GM23338 (cell line): Measurements from ENCODE around the gene MCU. TPM values are rescaled to one million over a fixed set of nuclear protein-coding genes. Genes with fewer than 3 reads are reported as not detected.
A peak's percentile ranks its signal among the peaks of the same experiment; 100 is the strongest.

Experiments used
- ATAC-seq: fragments of 200-7000 bp; cut with Tn5 transposase; 3 replicates; pipeline ENCODE4 v1.9.1; 2020
- DNase-seq: peaks from one replicate; pipeline ENCODE4 v3.0.0-alpha.2; 2015; ENCODE audit warnings: low spot score
- H2AFZ ChIP-seq: fragments of 200-600 bp; sonication (generic); 2 replicates; pipeline ENCODE4 v1.8.0; 2016; ENCODE audit warnings: antibody characterized with exemption, mild to moderate bottlenecking, moderate library complexity
- H3F3A ChIP-seq: fragments of 200-600 bp; sonication (generic); replicated peaks from 2 replicates; pipeline ENCODE4 v1.8.0; 2017; ENCODE audit warnings: antibody characterized with exemption, mixed run types, low read depth
- H3K27ac ChIP-seq: fragments of 200-600 bp; sonication (generic); 2 replicates; pipeline ENCODE4 v1.6.1; 2016; ENCODE audit warnings: low read depth
- H3K27me3 ChIP-seq: fragments of 200-600 bp; sonication (generic); 2 replicates; pipeline ENCODE4 v1.8.0; 2016; ENCODE audit warnings: mild to moderate bottlenecking, mixed run types, moderate library complexity; ENCODE audit not compliant: insufficient read depth
- H3K36me3 ChIP-seq: fragments of 200-600 bp; sonication (generic); 2 replicates; pipeline ENCODE4 v1.8.0; 2016; ENCODE audit warnings: mild to moderate bottlenecking; ENCODE audit not compliant: insufficient read depth
- H3K4me1 ChIP-seq: fragments of 200-600 bp; sonication (generic); 2 replicates; pipeline ENCODE4 v1.8.0; 2016; ENCODE audit warnings: mild to moderate bottlenecking, moderate library complexity; ENCODE audit not compliant: insufficient read depth
- H3K4me2 ChIP-seq: fragments of 200-600 bp; sonication (generic); 2 replicates; pipeline ENCODE4 v1.7.1; 2017; ENCODE audit warnings: mixed run types
- H3K4me3 ChIP-seq: fragments of 200-600 bp; sonication (generic); 2 replicates; pipeline ENCODE4 v1.6.1; 2016; ENCODE audit warnings: mixed run types
- H3K79me2 ChIP-seq: fragments of 200-600 bp; sonication (generic); replicated peaks from 2 replicates; pipeline ENCODE4 v1.8.0; 2017; ENCODE audit warnings: mild to moderate bottlenecking; ENCODE audit not compliant: insufficient read depth
- H3K9me2 ChIP-seq: fragments of 200-600 bp; sonication (generic); 2 replicates; pipeline ENCODE4 v1.8.0; 2017; ENCODE audit not compliant: insufficient read depth
- H4K20me1 ChIP-seq: fragments of 200-600 bp; sonication (generic); replicated peaks from 2 replicates; pipeline ENCODE4 v1.8.0; 2017; ENCODE audit warnings: mild to moderate bottlenecking; ENCODE audit not compliant: insufficient read depth
- H3K27ac Mint-ChIP-seq: 2 replicates; pipeline ENCODE4 v1.8.0; 2020; ENCODE audit warnings: inconsistent platforms, mild to moderate bottlenecking, moderate library complexity, mixed read lengths
- H3K27me3 Mint-ChIP-seq: 3 replicates; pipeline ENCODE4 v1.8.0; 2022; ENCODE audit warnings: low read depth, mild to moderate bottlenecking, moderate library complexity, mixed read lengths, inconsistent platforms; ENCODE audit not compliant: insufficient read depth, poor library complexity
- H3K36me3 Mint-ChIP-seq: 3 replicates; pipeline ENCODE4 v1.8.0; 2021; ENCODE audit warnings: low read depth, mild to moderate bottlenecking, inconsistent platforms, moderate library complexity, mixed read lengths
- H3K4me1 Mint-ChIP-seq: 3 replicates; pipeline ENCODE4 v1.8.0; 2020; ENCODE audit warnings: mild to moderate bottlenecking, inconsistent platforms, mixed read lengths
- H3K4me3 Mint-ChIP-seq: 3 replicates; pipeline ENCODE4 v1.8.0; 2021; ENCODE audit warnings: moderate library complexity, mild to moderate bottlenecking, inconsistent platforms, mixed read lengths
- H3K9me3 Mint-ChIP-seq: 3 replicates; pipeline ENCODE4 v1.8.0; 2020; ENCODE audit warnings: moderate library complexity, mild to moderate bottlenecking, inconsistent platforms, mixed read lengths
- ETS1 ChIP-seq: IDR thresholded peaks from 2 replicates; pipeline ENCODE4 v1.6.1; 2016; ENCODE audit warnings: antibody characterized with exemption
- EZH2phosphoT487 ChIP-seq: fragments of 200-600 bp; sonication (generic); IDR thresholded peaks from one replicate; pipeline ENCODE4 v1.8.1; 2018; ENCODE audit warnings: antibody characterized with exemption; ENCODE audit not compliant: unreplicated experiment
- REST ChIP-seq: IDR thresholded peaks from one replicate; pipeline ENCODE4 v1.6.1; 2018; ENCODE audit warnings: antibody characterized with exemption; ENCODE audit not compliant: unreplicated experiment
- ZNF331 ChIP-seq: fragments of 250-450 bp; sonication (Bioruptor Pico); IDR thresholded peaks from 2 replicates; pipeline ENCODE4 v1.5.0; 2020; ENCODE audit warnings: low read depth, mild to moderate bottlenecking, moderate library complexity
- polyA plus RNA-seq: library from polyadenylated mRNA; unstranded; fragments of >200 nt; fragmentation: Nextera tagmentation; extraction: Ambion mirVana; gene quantifications from 2 replicates; pipeline ENCODE4 v1.2.1, GENCODE V29; 2016
- total RNA-seq: library from RNA; depleted of rRNA; stranded (reverse); fragments of >200 nt; shearing (Covaris generic); gene quantifications from 2 replicates; pipeline ENCODE4 v1.2.3, GENCODE V29; 2014

Gene MCU
- total and polyA plus RNA-seq, 2 experiments from 2014 or later, result 41.8 to 68.2 TPM

GRCh38 chr10:72828294-72828693 lies 136.4 kb downstream of the MCU start:
- Mint-ChIP-seq H3K4me1 (peaks cover 36% of the 10 kb centered on the region; the same call in 2 of the 3 replicates), H3K27me3 (no peaks in the 10 kb centered on the region), H3K27ac (no peak overlapping the region), H3K36me3 (peaks cover 3% of the 10 kb centered on the region; the same call in 1 of the 3 replicates), H3K4me3 (no peak overlapping the region), H3K9me3 (no peaks in the 10 kb centered on the region)
- H3K79me2 ChIP-seq, result peaks cover 46% of the 10 kb centered on the region
- no peak for DNase-seq
- no peak overlapping the region for H3K4me3 ChIP-seq
- no peaks in the 10 kb centered on the region for H3K36me3 ChIP-seq
- H3K4me1 ChIP-seq, result peaks cover 44% of the 10 kb centered on the region
- no peaks in the 10 kb centered on the region for H3F3A ChIP-seq
- no peaks in the 10 kb centered on the region for H3K9me2 ChIP-seq
- no peak overlapping the region for H2AFZ ChIP-seq
- H3K27ac ChIP-seq, result no peak overlapping the region
- peak; percentile 55 for ATAC-seq
- no peak for TF ChIP-seq ZNF331
- TF ChIP-seq EZH2phosphoT487, result no peak
- no peak for TF ChIP-seq ETS1
- no peak overlapping the region for H3K4me2 ChIP-seq
- H4K20me1 ChIP-seq, result no peaks in the 10 kb centered on the region
- no peaks in the 10 kb centered on the region for H3K27me3 ChIP-seq

GRCh38 chr10:72830625-72831024 lies 138.7 kb downstream of the MCU start:
- no peaks in the 10 kb centered on the region for H3K36me3 Mint-ChIP-seq
- peaks cover 33% of the 10 kb centered on the region; the same call in 1 of the 2 replicates for H3K79me2 ChIP-seq
- no peaks in the 10 kb centered on the region for H3F3A ChIP-seq
- no peak overlapping the region for H3K4me3 ChIP-seq
- no peak overlapping the region for H3K4me3 Mint-ChIP-seq
- no peaks in the 10 kb centered on the region for H3K9me2 ChIP-seq
- no peaks in the 10 kb centered on the region for H3K27me3 Mint-ChIP-seq
- DNase-seq (peak; percentile 41), ATAC-seq (peak; percentile 63)
- no peak for TF ChIP-seq REST
- no peaks in the 10 kb centered on the region for H3K27me3 ChIP-seq
- no peaks in the 10 kb centered on the region for H3K36me3 ChIP-seq
- H3K27ac ChIP-seq, result no peak overlapping the region; the same call in 1 of the 2 replicates
- H4K20me1 ChIP-seq, result no peaks in the 10 kb centered on the region
- H3K27ac Mint-ChIP-seq, result 0 out of 2 replicates have a peak overlapping the region, but pooled peaks have one; percentile 2
- peaks cover 40% of the 10 kb centered on the region for H3K4me1 ChIP-seq
- H3K9me3 Mint-ChIP-seq, result no peaks in the 10 kb centered on the region
- no peak overlapping the region for H2AFZ ChIP-seq
- H3K4me2 ChIP-seq, result no peak overlapping the region
- peaks cover 30% of the 10 kb centered on the region; the same call in 2 of the 3 replicates for H3K4me1 Mint-ChIP-seq
